ENCODE data around the gene CYP2J2. TPM values are rescaled to one million over a fixed set of nuclear protein-coding genes. Genes with fewer than 3 reads are reported as not detected.

Gene CYP2J2
- total RNA-seq, 3 donors from 2014 or later (not counting 1 experiment from before 2014, with no cell fraction given) = 0.20 to 0.21 TPM; not detected in 1

- H3K4me1 ChIP-seq (ENCODE audit: control insufficient read depth, insufficient read depth, low read length) = peaks cover 4% of the 10 kb centered on the region
- WGBS (ENCODE audit: insufficient coverage) = 35% methylated on average over 6 of the region's 6 CpGs
Observed at GRCh38 chr1:59967141-59967697, 40.6 kb upstream of the CYP2J2 start.

GRCh38 chr1:59952065-59952464 is 25.5 kb upstream of the CYP2J2 start:
- intact Hi-C loops (cut with micrococcal nuclease) = no loop called here
- no peaks in the 10 kb centered on the region for H3K4me1 Mint-ChIP-seq
- no peaks in the 10 kb centered on the region for H3K9me3 Mint-ChIP-seq

More at GRCh38 chr1:59967141-59967697, 40.6 kb upstream of the CYP2J2 start:
- Mint-ChIP-seq H3K4me3 (no peak overlapping the region), H3K27me3 (ENCODE audit: low read depth in 2 of 2) (peaks cover 6 to 9% of the 10 kb centered on the region in 2 donors), H3K9me3 (no peaks in the 10 kb centered on the region), H3K36me3 (no peaks in the 10 kb centered on the region), H3K4me1 (peaks cover 0 to 6% of the 10 kb centered on the region in 2 donors), H3K27ac (no peak overlapping the region)
- peaks cover 2% of the 10 kb centered on the region for H3K27me3 ChIP-seq (ENCODE audit: control insufficient read depth, insufficient read depth, low read length)
- no peak overlapping the region for H3K4me3 ChIP-seq (ENCODE audit: low read length)
- H3K27ac ChIP-seq (ENCODE audit: low read length) = no peak overlapping the region
- no peaks in the 10 kb centered on the region for H3K9me3 ChIP-seq (ENCODE audit: control insufficient read depth, insufficient read depth, low read length)
- ATAC-seq (no peak), DNase-seq (no peak)
- H3K36me3 ChIP-seq (ENCODE audit: control insufficient read depth, insufficient read depth, low read length) = no peaks in the 10 kb centered on the region
- intact Hi-C loops (cut with micrococcal nuclease) = no loop called here
- no peak for TF ChIP-seq CTCF (IDR thresholded peaks at IDR 0.05)

GRCh38 chr1:59949648-59950047 is 23.1 kb upstream of the CYP2J2 start:
- H3K27ac ChIP-seq (ENCODE audit: low read length) = no peak overlapping the region
- H3K36me3 ChIP-seq (ENCODE audit: control insufficient read depth, insufficient read depth, low read length) = no peaks in the 10 kb centered on the region
- no peak overlapping the region for H3K4me3 Mint-ChIP-seq
- H3K4me1 ChIP-seq (ENCODE audit: control insufficient read depth, insufficient read depth, low read length) = no peaks in the 10 kb centered on the region
- H3K4me1 Mint-ChIP-seq = no peaks in the 10 kb centered on the region
- H3K9me3 ChIP-seq (ENCODE audit: control insufficient read depth, insufficient read depth, low read length) = no peaks in the 10 kb centered on the region
- ATAC-seq (no peak), DNase-seq (no peak)
- no peak for TF ChIP-seq CTCF (IDR thresholded peaks at IDR 0.05)
- no peak overlapping the region for H3K27ac Mint-ChIP-seq
- peaks cover 2 to 6% of the 10 kb centered on the region in 2 donors for H3K27me3 Mint-ChIP-seq (ENCODE audit: low read depth in 2 of 2)
- no peak overlapping the region for H3K4me3 ChIP-seq (ENCODE audit: low read length)
- intact Hi-C loops (cut with micrococcal nuclease) = loop anchor here (5.0 kb wide), 1 partner anchor 1207 kb away; no protein-coding TSS in a partner anchor
- H3K27me3 ChIP-seq (ENCODE audit: control insufficient read depth, insufficient read depth, low read length) = peaks cover 4% of the 10 kb centered on the region
- H3K9me3 Mint-ChIP-seq = no peaks in the 10 kb centered on the region
- H3K36me3 Mint-ChIP-seq = no peaks in the 10 kb centered on the region

More at GRCh38 chr1:59952065-59952464, 25.5 kb upstream of the CYP2J2 start:
- WGBS (ENCODE audit: insufficient coverage) = 89% methylated on average over 2 of the region's 2 CpGs
- no peaks in the 10 kb centered on the region for H3K36me3 Mint-ChIP-seq
- no peaks in the 10 kb centered on the region for H3K4me1 ChIP-seq (ENCODE audit: control insufficient read depth, insufficient read depth, low read length)
- H3K9me3 ChIP-seq (ENCODE audit: control insufficient read depth, insufficient read depth, low read length) = no peaks in the 10 kb centered on the region
- no peaks in the 10 kb centered on the region for H3K36me3 ChIP-seq (ENCODE audit: control insufficient read depth, insufficient read depth, low read length)
- ATAC-seq (no peak), DNase-seq (no peak)
- H3K27me3 ChIP-seq (ENCODE audit: control insufficient read depth, insufficient read depth, low read length) = peaks cover 2% of the 10 kb centered on the region
- H3K4me3 ChIP-seq (ENCODE audit: low read length) = no peak overlapping the region
- no peak overlapping the region for H3K27ac ChIP-seq (ENCODE audit: low read length)
- peaks cover 2 to 6% of the 10 kb centered on the region in 2 donors for H3K27me3 Mint-ChIP-seq (ENCODE audit: low read depth in 2 of 2)
- TF ChIP-seq CTCF (IDR thresholded peaks at IDR 0.05) = no peak
- H3K27ac Mint-ChIP-seq = no peak overlapping the region
- no peak overlapping the region for H3K4me3 Mint-ChIP-seq

- no peaks in the 10 kb centered on the region for H3K4me1 ChIP-seq (ENCODE audit: control insufficient read depth, insufficient read depth, low read length)
- Mint-ChIP-seq H3K36me3 (no peaks in the 10 kb centered on the region), H3K9me3 (no peaks in the 10 kb centered on the region), H3K4me3 (no peak overlapping the region), H3K27ac (no peak overlapping the region), H3K27me3 (ENCODE audit: low read depth in 2 of 2) (peaks cover 2 to 6% of the 10 kb centered on the region in 2 donors), H3K4me1 (no peaks in the 10 kb centered on the region)
- no CpG with 5 or more reads among the region's 1 CpG for WGBS (ENCODE audit: insufficient coverage)
- H3K4me3 ChIP-seq (ENCODE audit: low read length) = no peak overlapping the region
- TF ChIP-seq CTCF (IDR thresholded peaks at IDR 0.05) = no peak
- ATAC-seq (no peak), DNase-seq (no peak)
- H3K27me3 ChIP-seq (ENCODE audit: control insufficient read depth, insufficient read depth, low read length) = peaks cover 4% of the 10 kb centered on the region
- H3K27ac ChIP-seq (ENCODE audit: low read length) = no peak overlapping the region
- no peaks in the 10 kb centered on the region for H3K36me3 ChIP-seq (ENCODE audit: control insufficient read depth, insufficient read depth, low read length)
- intact Hi-C loops (cut with micrococcal nuclease) = loop anchor here (5.0 kb wide), 1 partner anchor 1207 kb away; no protein-coding TSS in a partner anchor
- no peaks in the 10 kb centered on the region for H3K9me3 ChIP-seq (ENCODE audit: control insufficient read depth, insufficient read depth, low read length)
Observed at GRCh38 chr1:59948990-59949389, 22.4 kb upstream of the CYP2J2 start.
